ENCODE measurements around the gene GALNT18. TPM values are rescaled to one million over a fixed set of nuclear protein-coding genes. Genes with fewer than 3 reads are reported as not detected.
A peak's percentile ranks its signal among the peaks of the same experiment; 100 is the strongest.

The GALNT18 gene
- total RNA-seq, 1 donor from 2014 or later: 22.1 TPM

DNA sequence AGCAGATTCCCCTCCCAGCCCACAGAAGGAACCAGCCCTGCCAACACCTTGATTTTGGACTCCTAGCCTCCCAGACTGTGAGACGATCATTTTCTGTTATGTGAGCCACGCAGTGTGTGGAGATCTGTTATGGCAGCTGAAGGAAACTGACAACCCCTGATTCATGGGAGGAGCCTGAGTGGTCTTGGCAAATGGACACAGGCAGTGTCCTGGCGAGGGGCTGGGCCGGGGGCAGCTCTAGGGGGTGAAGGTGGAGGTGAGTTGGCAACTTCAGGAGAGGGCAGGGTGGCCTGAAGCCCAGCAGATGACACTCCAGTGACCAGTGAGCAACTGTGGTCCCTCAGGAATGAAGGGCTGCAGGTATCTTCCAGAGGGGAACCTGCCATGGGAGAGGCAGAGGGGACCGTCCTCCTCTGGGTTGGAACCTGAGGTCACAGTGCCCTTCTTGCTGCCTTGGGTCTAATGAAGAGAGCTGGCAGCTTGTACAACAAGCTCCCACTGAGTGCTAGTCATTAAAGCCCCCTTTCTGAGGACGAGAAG is 351.5 kb downstream of the GALNT18 start:
- TF ChIP-seq CTCF (IDR thresholded peaks at IDR 0.05): no peak
- TF ChIP-seq POLR2A (IDR thresholded peaks at IDR 0.05): no peak
- TF ChIP-seq POLR2AphosphoS5 (IDR thresholded peaks at IDR 0.05; ENCODE audit: insufficient read depth in 1 of 2, low read depth in 1 of 2): no peak
- no peak for DNase-seq (ENCODE audit: extremely low spot score in 2 of 2)
- intact Hi-C loops (cut with DNase I): no loop called here

GRCh38 chr11:11268706-11269105 is 353.1 kb downstream of the GALNT18 start:
- Histone ChIP-seq H3K36me3 (no peaks in the 10 kb centered on the region), H3K27me3 (no peaks in the 10 kb centered on the region), H3K4me3 (no peak overlapping the region), H3K9me3 (no peaks in the 10 kb centered on the region), H3K27ac (no peak overlapping the region), H3K4me1 (no peaks in the 10 kb centered on the region)
- TF ChIP-seq CTCF (IDR thresholded peaks at IDR 0.05) (no peak), POLR2A (IDR thresholded peaks at IDR 0.05) (no peak), POLR2AphosphoS5 (IDR thresholded peaks at IDR 0.05; ENCODE audit: insufficient read depth in 1 of 2, low read depth in 1 of 2) (no peak)
- no peak for DNase-seq (ENCODE audit: extremely low spot score in 2 of 2)
- intact Hi-C loops (cut with DNase I): no loop called here

More for the DNA sequence above, 351.5 kb downstream of the GALNT18 start:
- no peaks in the 10 kb centered on the region for H3K9me3 ChIP-seq
- H3K4me1 ChIP-seq: no peaks in the 10 kb centered on the region
- no peaks in the 10 kb centered on the region for H3K27me3 ChIP-seq
- H3K4me3 ChIP-seq: no peak overlapping the region
- no peaks in the 10 kb centered on the region for H3K36me3 ChIP-seq
- H3K27ac ChIP-seq: no peak overlapping the region

DNA sequence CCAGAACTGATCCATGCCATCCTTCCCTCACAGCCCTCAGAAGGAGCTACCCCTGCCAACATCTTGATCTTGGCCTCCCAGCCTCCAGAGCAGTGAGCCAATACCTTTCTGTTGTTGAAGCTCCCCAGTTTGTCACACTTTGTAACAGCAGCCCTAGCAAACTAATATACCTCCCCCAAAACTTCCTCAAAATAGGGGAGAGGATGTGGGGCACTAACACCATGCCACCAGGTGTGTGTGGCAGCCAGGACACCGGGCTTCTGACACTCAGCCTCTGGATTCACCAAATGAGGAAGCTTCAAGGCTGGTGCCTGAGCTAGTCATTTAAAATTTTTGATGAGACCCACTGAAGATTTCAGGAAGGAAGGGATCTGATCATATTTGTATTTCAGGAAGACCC is 353.7 kb downstream of the GALNT18 start:
- Histone ChIP-seq H3K27me3 (no peaks in the 10 kb centered on the region), H3K27ac (no peak overlapping the region), H3K9me3 (no peaks in the 10 kb centered on the region), H3K36me3 (no peaks in the 10 kb centered on the region), H3K4me1 (no peaks in the 10 kb centered on the region), H3K4me3 (no peak overlapping the region)
- TF ChIP-seq POLR2A (IDR thresholded peaks at IDR 0.05) (no peak), CTCF (IDR thresholded peaks at IDR 0.05) (no peak), POLR2AphosphoS5 (IDR thresholded peaks at IDR 0.05; ENCODE audit: insufficient read depth in 1 of 2, low read depth in 1 of 2) (no peak)
- DNase-seq (ENCODE audit: extremely low spot score in 2 of 2): no peak
- intact Hi-C loops (cut with DNase I): no loop called here

GRCh38 chr11:11267312-11267711 is 354.5 kb downstream of the GALNT18 start:
- Histone ChIP-seq H3K27ac (no peak overlapping the region), H3K36me3 (no peaks in the 10 kb centered on the region), H3K9me3 (no peaks in the 10 kb centered on the region), H3K27me3 (no peaks in the 10 kb centered on the region), H3K4me1 (no peaks in the 10 kb centered on the region), H3K4me3 (no peak overlapping the region)
- no peak for DNase-seq (ENCODE audit: extremely low spot score in 2 of 2)
- intact Hi-C loops (cut with DNase I): loop anchor here (2.0 kb wide), 1 partner anchor 45 kb away; no protein-coding TSS in a partner anchor
- no peak for TF ChIP-seq POLR2AphosphoS5 (IDR thresholded peaks at IDR 0.05; ENCODE audit: insufficient read depth in 1 of 2, low read depth in 1 of 2)

GRCh38 chr11:11265994-11266606 is 355.7 kb downstream of the GALNT18 start:
- Histone ChIP-seq H3K4me3 (no peak overlapping the region), H3K4me1 (no peaks in the 10 kb centered on the region), H3K27me3 (no peaks in the 10 kb centered on the region), H3K9me3 (no peaks in the 10 kb centered on the region), H3K27ac (no peak overlapping the region), H3K36me3 (no peaks in the 10 kb centered on the region)
- TF ChIP-seq POLR2AphosphoS5 (IDR thresholded peaks at IDR 0.05; ENCODE audit: insufficient read depth in 1 of 2, low read depth in 1 of 2) (no peak), CTCF (IDR thresholded peaks at IDR 0.05) (peak; percentile 21 to 42 (median 32))
- intact Hi-C loops (cut with DNase I): loop anchor here (2.0 kb wide), 1 partner anchor 43 kb away; no protein-coding TSS in a partner anchor
- no peak for DNase-seq (ENCODE audit: extremely low spot score in 2 of 2)
